Activated CD4-positive, alpha-beta T cell treated with anti-CD3 and anti-CD28 coated beads, Interleukin-2, amount 50 U/mL, for 24 hours (primary cell): ENCODE results near the gene NR4A1.

Experiments
- DNase-seq, 2 donors: peaks; one replicate each; pipeline ENCODE4 v3.0.0-alpha.2; 2020; ENCODE audit warnings: low read depth in 1 of 2, low spot score in 1 of 2

The NR4A1 gene

DNA sequence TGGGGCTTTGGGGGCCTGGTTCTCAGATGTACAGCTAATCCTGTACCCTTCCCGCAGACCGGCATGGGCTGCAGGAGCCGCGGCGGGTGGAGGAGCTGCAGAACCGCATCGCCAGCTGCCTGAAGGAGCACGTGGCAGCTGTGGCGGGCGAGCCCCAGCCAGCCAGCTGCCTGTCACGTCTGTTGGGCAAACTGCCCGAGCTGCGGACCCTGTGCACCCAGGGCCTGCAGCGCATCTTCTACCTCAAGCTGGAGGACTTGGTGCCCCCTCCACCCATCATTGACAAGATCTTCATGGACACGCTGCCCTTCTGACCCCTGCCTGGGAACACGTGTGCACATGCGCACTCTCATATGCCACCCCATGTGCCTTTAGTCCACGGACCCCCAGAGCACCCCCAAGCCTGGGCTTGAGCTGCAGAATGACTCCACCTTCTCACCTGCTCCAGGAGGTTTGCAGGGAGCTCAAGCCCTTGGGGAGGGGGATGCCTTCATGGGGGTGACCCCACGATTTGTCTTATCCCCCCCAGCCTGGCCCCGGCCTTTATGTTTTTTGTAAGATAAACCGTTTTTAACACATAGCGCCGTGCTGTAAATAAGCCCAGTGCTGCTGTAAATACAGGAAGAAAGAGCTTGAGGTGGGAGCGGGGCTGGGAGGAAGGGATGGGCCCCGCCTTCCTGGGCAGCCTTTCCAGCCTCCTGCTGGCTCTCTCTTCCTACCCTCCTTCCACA, 7.6 kb downstream of the NR4A1 start:
- DNase-seq, result no peak

DNA sequence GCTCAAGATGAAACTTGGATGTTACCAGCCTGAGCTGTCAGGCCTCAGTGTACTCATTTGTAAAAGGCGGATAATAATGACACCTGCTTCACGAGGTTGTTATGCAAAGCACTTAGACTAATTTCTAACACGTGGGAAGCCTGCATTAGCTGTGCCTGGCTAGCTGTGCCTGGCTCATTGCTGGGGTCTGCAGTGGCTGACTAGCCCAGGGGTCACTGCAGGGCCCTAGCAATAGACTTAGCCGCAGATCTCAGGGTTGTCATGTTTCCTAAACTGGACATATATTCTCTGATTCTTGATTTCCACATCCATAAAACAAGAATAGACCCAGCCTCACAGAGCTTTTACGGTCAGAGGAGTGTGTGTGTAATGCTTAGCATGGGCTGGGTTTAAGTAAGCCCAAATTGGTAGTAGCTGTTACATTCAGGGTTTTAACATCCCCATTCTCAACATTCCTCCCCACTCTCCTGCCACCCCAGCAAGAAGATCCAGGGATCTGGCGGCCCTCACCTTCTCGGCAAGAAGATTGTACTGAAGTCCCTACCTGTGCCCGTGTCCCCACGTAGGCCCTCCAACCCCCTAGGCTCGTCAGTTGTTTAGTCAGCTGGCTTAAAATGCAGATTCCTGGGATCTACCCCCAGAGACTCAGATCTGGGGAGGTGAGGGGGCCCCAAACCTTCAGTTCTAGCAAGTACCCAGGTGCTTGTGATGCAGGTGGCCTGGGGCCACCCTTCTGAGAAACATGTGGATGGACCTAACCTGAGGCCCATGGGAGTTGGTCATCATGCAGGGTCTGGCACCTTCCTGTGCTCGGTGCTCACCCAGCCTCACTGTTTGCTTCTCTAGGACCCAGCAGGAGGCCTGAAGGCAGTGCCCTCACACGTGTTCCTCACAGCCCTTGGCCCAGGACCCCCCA, 8.6 kb downstream of the NR4A1 start:
- DNase-seq, result no peak

DNA sequence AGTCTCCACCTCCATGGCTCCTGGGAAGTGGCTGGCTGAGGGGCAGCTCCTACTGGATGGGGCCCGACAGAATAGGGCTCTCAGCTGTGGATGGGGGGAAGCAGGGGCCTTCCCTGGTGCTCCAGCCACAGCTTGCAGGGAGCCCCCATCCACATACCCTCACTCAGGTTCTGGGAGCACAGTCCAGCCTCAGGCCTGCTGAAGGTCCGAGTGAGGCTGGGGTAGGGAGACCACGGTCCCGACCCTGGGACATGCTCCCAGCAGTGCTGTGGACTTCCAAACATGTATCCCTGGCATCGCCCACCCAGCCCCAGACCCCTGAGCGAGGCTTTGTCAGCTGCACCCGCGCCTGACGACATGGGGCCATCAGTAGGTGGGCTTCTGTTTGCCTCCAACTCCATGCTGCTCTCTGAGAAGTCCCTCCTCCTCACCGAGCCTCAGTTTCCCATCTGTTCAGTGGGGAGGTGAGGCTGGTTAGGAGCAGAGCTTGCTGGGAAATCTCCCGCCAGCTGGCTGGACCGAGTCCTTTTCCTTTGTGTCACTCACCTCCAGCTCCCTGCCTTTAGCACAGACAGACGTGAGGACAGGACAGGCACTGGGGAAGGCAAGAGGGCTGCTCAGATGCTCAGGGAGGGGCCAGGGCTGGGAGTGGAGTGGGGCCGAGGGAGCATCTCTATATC, 9.4 kb downstream of the NR4A1 start:
- DNase-seq, result no peak

DNA sequence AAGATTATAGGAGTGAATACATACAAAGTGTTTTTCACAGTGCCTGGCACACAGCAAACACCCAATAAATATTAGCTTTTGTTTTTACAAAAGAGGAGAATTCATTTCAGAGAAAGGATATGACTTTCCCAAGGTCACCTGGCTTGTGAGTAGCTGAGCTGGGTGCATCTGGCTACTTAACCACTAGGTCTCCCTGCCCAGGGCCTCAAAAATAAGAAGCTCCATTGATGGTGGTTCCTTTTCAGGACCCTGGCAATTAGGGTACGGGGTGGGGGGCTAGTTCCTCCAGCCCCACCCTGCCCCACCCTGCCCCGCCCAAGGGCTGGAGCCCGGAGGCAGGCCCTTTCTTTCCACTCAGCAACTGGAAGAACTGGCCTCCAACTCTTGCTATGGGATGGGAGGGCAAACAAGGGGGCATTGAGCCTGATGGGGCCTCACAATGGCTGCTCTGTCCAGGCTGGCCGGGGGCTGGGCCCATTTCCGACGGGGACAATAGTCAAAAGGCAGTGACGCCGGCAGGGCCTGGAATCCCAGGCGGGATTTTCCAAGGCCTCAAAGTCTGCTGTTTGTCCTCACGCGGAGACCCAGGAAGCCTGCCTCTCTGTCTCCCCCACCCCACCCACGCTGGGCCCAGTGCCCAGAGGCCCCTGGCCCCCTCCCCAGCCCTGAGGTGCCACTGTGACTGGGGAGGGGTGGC, 10.4 kb downstream of the NR4A1 start:
- DNase-seq, result no peak

GRCh38 chr12:52062167-52063081, 11.2 kb downstream of the NR4A1 start:
- no peak for DNase-seq

- DNase-seq, result no peak
These were observed 12.1 kb downstream of the NR4A1 start for GRCh38 chr12:52063082-52063924.

DNA sequence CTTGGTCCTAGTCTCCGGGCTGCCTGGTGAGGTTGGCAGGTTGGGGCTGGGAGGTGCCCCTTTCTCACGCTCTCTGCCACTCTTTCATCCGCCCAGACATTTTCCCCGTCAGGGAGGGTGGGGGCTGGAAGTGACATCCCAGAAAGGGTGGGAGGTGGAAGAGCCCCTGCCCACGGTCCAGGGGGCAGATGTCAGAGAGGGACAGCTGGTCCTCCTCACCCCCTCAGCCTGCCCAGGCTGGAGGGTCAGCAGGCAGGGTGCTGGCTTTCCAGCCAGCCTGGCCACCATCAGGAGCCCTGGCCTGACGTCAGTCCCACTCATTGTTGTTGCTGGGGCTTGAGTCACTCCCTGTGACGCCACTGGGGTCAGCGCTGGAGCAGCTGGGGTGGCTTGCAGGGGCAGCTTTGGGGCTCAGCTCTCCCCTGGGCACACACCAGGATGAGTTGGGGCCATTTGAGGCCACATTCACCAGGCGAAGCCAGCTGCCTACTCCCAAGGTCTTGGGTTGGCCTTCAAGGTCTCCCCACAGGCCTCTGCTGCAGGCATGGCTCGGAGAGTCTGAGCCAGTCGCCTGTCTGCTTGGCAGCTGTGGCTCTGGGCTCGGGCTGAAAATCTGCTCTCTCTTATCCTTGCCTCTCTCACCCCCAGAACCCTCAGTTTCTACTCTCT, 12.9 kb downstream of the NR4A1 start:
- DNase-seq, result no peak

GRCh38 chr12:52066346-52067080, 15.3 kb downstream of the NR4A1 start:
- no peak for DNase-seq

DNA sequence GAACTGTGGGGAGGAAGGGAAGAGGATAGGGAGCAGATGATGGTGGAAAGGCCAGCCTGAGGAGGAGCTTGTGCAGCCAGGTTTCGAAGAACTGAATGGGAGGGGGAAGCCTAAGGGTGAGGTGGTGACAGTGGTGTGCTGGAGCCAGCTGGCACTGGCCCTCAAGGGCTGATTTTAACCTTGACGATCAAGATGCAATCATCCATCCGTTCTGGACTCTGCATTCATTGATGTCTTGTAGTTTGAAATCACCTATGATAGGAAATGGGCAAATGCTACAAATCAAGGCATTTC, 15.8 kb downstream of the NR4A1 start:
- DNase-seq, result no peak

GRCh38 chr12:52069327-52070184, 18.3 kb downstream of the NR4A1 start, which contains the start of gene ATG101:
Gene ATG101, plus strand, starts transcription at chr12:52069978. Its CDS starts 3,673 bp downstream, at chr12:52073651.
- DNase-seq, result peak; percentile 74 to 87

- no peak for DNase-seq
These were observed 19.1 kb downstream of the NR4A1 start for GRCh38 chr12:52070185-52070925.

DNA sequence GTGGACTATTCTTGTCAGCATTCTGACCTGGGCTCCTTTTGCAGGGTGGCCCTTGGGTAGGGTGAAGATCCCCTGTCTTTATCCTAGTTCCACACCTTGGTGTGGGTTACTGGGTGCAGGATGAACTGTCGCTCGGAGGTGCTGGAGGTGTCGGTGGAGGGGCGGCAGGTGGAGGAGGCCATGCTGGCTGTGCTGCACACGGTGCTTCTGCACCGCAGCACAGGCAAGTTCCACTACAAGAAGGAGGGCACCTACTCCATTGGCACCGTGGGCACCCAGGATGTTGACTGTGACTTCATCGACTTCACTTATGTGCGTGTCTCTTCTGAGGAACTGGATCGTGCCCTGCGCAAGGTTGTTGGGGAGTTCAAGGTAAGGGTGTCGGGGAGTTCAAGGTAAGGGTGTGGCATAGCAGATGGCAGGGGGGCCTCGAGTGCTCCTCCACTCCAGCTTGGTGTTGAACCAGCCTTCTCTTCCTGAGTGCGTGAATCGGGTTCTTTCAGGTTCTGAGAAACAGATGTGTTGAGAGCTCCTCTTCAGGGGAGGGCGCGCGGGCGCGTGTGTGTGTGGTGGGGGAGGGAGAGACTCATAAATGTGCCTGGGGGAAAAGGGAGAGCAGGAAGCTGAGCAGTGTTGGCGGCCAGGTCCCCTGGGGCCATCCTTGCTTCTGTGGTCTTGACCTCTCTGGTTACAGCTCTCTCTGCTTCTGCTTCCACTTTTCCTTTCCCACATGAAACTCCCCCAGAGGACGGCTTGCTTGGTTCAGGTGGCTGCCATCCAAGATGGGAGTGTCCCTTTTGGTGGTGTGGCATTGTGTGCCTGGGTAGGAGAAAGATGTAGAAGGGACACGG, 22.5 kb downstream of the NR4A1 start:
- DNase-seq, result no peak

DNA sequence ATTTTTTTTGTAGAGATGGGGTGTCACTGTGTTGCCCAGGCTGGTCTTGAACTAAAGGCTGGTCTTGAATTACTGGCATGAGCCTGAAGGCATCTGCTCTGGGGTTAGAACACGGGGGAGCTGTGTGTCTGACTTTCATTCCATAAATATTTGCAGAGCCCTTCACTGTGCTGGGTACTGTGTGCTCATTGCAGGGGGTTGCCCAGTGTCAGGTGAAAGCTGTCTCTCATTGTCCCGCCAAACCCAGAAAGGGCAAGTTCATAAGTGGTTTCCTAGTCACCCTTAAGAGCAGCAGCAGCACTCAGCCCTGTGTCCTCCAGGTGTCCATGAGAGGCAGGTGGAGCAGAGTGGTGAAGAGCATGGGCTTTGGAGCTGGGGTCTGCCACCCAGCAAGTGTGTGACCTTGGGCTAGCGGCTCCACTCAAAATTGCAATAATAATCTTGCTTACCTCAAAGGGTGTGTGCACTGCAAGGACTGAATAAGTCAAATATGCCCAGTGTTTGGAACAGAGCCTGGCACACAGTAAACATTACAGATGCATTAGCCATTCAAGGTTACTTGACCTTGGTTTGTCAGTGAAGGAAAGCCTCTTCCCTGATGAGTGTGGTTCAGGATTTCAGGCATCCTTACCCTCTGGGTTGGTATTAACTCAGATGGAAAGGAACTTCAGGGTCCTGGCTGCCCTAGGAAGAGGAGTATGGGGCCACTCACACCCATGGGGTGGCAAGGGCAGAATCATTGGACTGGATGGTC, 23.9 kb downstream of the NR4A1 start:
- no peak for DNase-seq

- no peak for DNase-seq
These were observed 25.6 kb downstream of the NR4A1 start for GRCh38 chr12:52076811-52077210.

DNA sequence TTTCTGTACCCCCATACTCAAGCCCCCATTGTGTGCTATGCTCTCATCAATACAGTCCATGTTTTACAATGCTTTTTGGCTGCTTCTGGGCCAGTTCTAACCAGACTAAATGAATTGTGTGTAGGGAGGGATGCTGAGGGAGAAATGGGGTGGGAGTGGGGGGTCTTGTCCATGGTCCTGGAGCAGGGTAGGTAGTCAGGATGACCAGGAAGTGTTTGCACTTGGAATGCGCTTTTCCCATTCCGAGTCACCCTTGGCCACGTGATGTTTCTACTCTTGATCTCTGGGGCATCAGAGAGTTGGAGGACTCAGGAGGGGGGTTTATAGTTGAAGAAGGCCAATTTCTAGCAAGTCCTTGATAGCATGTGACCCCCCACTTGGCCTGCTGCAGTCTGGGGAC, 27.0 kb downstream of the NR4A1 start:
- DNase-seq, result no peak
